NCI-H69 (cell line): Measurements from ENCODE around the gene CD83.
"Not testable (repeated sequence)": the region's sequence is repeated elsewhere in the genome, so short reads cannot be mapped to it uniquely, and the experiment has no call there.

Source experiments
- DNase-seq: peaks from one replicate; lab custom pipeline; 2025; lab: John Stamatoyannopoulos, UW

The CD83 gene

GRCh38 chr6:14117158-14118090, at the start of gene CD83:
TSS of gene CD83 (plus strand) at chr6:14117772. CDS start at chr6:14117812, 40 bp downstream.
- DNase-seq = peak; percentile 90

- no peak for DNase-seq
Measured at GRCh38 chr6:14068133-14068532, 49.4 kb upstream of the CD83 start.

- no peak for DNase-seq
Measured at GRCh38 chr6:14068623-14069022, 48.9 kb upstream of the CD83 start.

- no peak for DNase-seq
Measured at GRCh38 chr6:14070457-14070856, 47.1 kb upstream of the CD83 start.

GRCh38 chr6:14072084-14072483, 45.5 kb upstream of the CD83 start:
- no peak for DNase-seq

GRCh38 chr6:14073561-14074354, 43.8 kb upstream of the CD83 start:
- not testable (repeated sequence) for DNase-seq

GRCh38 chr6:14074476-14075094, 43.0 kb upstream of the CD83 start:
- DNase-seq = no peak

GRCh38 chr6:14075095-14075503, 42.5 kb upstream of the CD83 start:
- DNase-seq = peak; percentile 34

- no peak for DNase-seq
Measured at GRCh38 chr6:14077193-14077867, 40.2 kb upstream of the CD83 start.

- peak; percentile 33 for DNase-seq
Measured at GRCh38 chr6:14079433-14079832, 38.1 kb upstream of the CD83 start.

- DNase-seq = no peak
Measured at GRCh38 chr6:14079971-14080370, 37.6 kb upstream of the CD83 start.

GRCh38 chr6:14081126-14081525, 36.4 kb upstream of the CD83 start:
- no peak for DNase-seq

GRCh38 chr6:14082771-14083170, 34.8 kb upstream of the CD83 start:
- no peak for DNase-seq

- no peak for DNase-seq
Measured at GRCh38 chr6:14083262-14083661, 34.3 kb upstream of the CD83 start.

- no peak for DNase-seq
Measured at GRCh38 chr6:14083751-14084150, 33.8 kb upstream of the CD83 start.

GRCh38 chr6:14084388-14084787, 33.2 kb upstream of the CD83 start:
- DNase-seq = no peak

GRCh38 chr6:14085176-14085787, 32.3 kb upstream of the CD83 start:
- DNase-seq = peak; percentile 21

GRCh38 chr6:14086701-14087100, 30.9 kb upstream of the CD83 start:
- no peak for DNase-seq

- peak; percentile 16 for DNase-seq
Measured at GRCh38 chr6:14088600-14089192, 28.9 kb upstream of the CD83 start.

GRCh38 chr6:14089224-14089623, 28.3 kb upstream of the CD83 start:
- no peak for DNase-seq

GRCh38 chr6:14091339-14091978, 26.1 kb upstream of the CD83 start:
- DNase-seq = no peak
